DOHH2 (cell line): ENCODE data around the gene SLC1A4.

ENCODE experiments used
- H3F3A ChIP-seq: fragments of 200-600 bp; sonication (generic), shearing (Covaris generic); 2 replicates; pipeline ENCODE4 v1.6.0; 2016; ENCODE audit warnings: antibody characterized with exemption, mild to moderate bottlenecking; ENCODE audit not compliant: control insufficient read depth, insufficient read depth
- H3K27ac ChIP-seq: fragments of 200-600 bp; sonication (generic); 2 replicates; pipeline ENCODE4 v1.5.1; 2014; ENCODE audit warnings: low read depth, mild to moderate bottlenecking, low read length, moderate library complexity
- H3K27me3 ChIP-seq: fragments of 200-600 bp; sonication (generic); 2 replicates; pipeline ENCODE4 v1.6.1; 2014; ENCODE audit warnings: mild to moderate bottlenecking, low read length, mixed read lengths; ENCODE audit not compliant: control insufficient read depth
- H3K36me3 ChIP-seq: fragments of 200-600 bp; sonication (generic); 2 replicates; pipeline ENCODE4 v1.6.1; 2014; ENCODE audit warnings: mild to moderate bottlenecking, low read length, moderate library complexity, mixed read lengths; ENCODE audit not compliant: control insufficient read depth
- H3K4me1 ChIP-seq: fragments of 200-600 bp; sonication (generic); 2 replicates; pipeline ENCODE4 v1.6.1; 2014; ENCODE audit warnings: mild to moderate bottlenecking, low read length, mixed read lengths; ENCODE audit not compliant: control insufficient read depth
- H3K4me2 ChIP-seq: fragments of 200-600 bp; sonication (generic); 2 replicates; pipeline ENCODE4 v1.6.0; 2014; ENCODE audit warnings: mild to moderate bottlenecking, low read length, moderate library complexity
- H3K4me3 ChIP-seq: fragments of 200-600 bp; sonication (generic); 2 replicates; pipeline ENCODE4 v1.5.1; 2014; ENCODE audit warnings: mild to moderate bottlenecking, low read length, mixed read lengths
- H3K79me2 ChIP-seq: fragments of 200-600 bp; sonication (generic); 2 replicates; pipeline ENCODE4 v1.6.1; 2014; ENCODE audit warnings: mild to moderate bottlenecking, low read length, mixed read lengths; ENCODE audit not compliant: control insufficient read depth
- H3K9me2 ChIP-seq: fragments of 200-600 bp; sonication (generic); replicated peaks from 2 replicates; pipeline ENCODE4 v1.6.1; 2014; ENCODE audit warnings: mild to moderate bottlenecking, low read length, mixed read lengths; ENCODE audit not compliant: control insufficient read depth
- H3K9me3 ChIP-seq: fragments of 200-600 bp; sonication (generic); 2 replicates; pipeline ENCODE4 v1.6.1; 2014; ENCODE audit warnings: antibody characterized with exemption, low read length, mixed read lengths; ENCODE audit not compliant: control insufficient read depth, insufficient read depth
- H4K20me1 ChIP-seq: fragments of 200-600 bp; sonication (generic); 2 replicates; pipeline ENCODE4 v1.6.0; 2014; ENCODE audit warnings: low read depth, mild to moderate bottlenecking, antibody characterized with exemption, low read length, moderate library complexity; ENCODE audit not compliant: control insufficient read depth, insufficient read depth
- CTCF ChIP-seq: fragments of 200-600 bp; sonication (generic); IDR thresholded peaks from one replicate; pipeline ENCODE4 v1.5.1; 2014; ENCODE audit warnings: antibody characterized with exemption, mild to moderate bottlenecking, low read depth, low read length; ENCODE audit not compliant: poor library complexity, severe bottlenecking
- EZH2phosphoT487 ChIP-seq: fragments of 200-600 bp; sonication (generic); IDR thresholded peaks from 2 replicates; pipeline ENCODE4 v1.6.1; 2017; ENCODE audit warnings: borderline replicate concordance, mild to moderate bottlenecking, antibody characterized with exemption, low read length, moderate library complexity, mixed read lengths

Gene SLC1A4

GRCh38 chr2:64942693-64943092 is 46.5 kb upstream of the SLC1A4 start:
- Histone ChIP-seq H3K27ac (no peak overlapping the region), H3K36me3 (peaks cover 6% of the 10 kb centered on the region; the same call in 1 of the 2 replicates), H3K27me3 (no peaks in the 10 kb centered on the region), H3F3A (no peaks in the 10 kb centered on the region; the same call in 1 of the 2 replicates), H3K9me3 (no peaks in the 10 kb centered on the region), H3K9me2 (no peaks in the 10 kb centered on the region), H4K20me1 (no peaks in the 10 kb centered on the region), H3K79me2 (no peaks in the 10 kb centered on the region), H3K4me2 (no peak overlapping the region), H3K4me1 (peaks cover 68% of the 10 kb centered on the region), H3K4me3 (no peak overlapping the region)
- no peak for TF ChIP-seq EZH2phosphoT487
- TF ChIP-seq CTCF: no peak

GRCh38 chr2:64943387-64944150 is 45.6 kb upstream of the SLC1A4 start:
- H3K27ac ChIP-seq: no peak overlapping the region
- TF ChIP-seq CTCF (no peak), EZH2phosphoT487 (no peak)
- no peak overlapping the region for H3K4me2 ChIP-seq
- H3K9me2 ChIP-seq: no peaks in the 10 kb centered on the region
- H3K4me3 ChIP-seq: no peak overlapping the region
- no peaks in the 10 kb centered on the region for H3K27me3 ChIP-seq
- H4K20me1 ChIP-seq: no peaks in the 10 kb centered on the region
- H3F3A ChIP-seq: no peaks in the 10 kb centered on the region; the same call in 1 of the 2 replicates
- H3K4me1 ChIP-seq: peaks cover 64% of the 10 kb centered on the region
- H3K36me3 ChIP-seq: peaks cover 6% of the 10 kb centered on the region; the same call in 1 of the 2 replicates
- no peaks in the 10 kb centered on the region for H3K9me3 ChIP-seq
- H3K79me2 ChIP-seq: no peaks in the 10 kb centered on the region

- Histone ChIP-seq H3K9me2 (no peaks in the 10 kb centered on the region), H3K4me1 (peaks cover 54% of the 10 kb centered on the region), H3F3A (no peaks in the 10 kb centered on the region; the same call in 1 of the 2 replicates), H3K27me3 (no peaks in the 10 kb centered on the region), H3K4me2 (no peak overlapping the region), H3K36me3 (peaks cover 6% of the 10 kb centered on the region; the same call in 1 of the 2 replicates), H3K79me2 (no peaks in the 10 kb centered on the region), H3K27ac (no peak overlapping the region), H3K9me3 (no peaks in the 10 kb centered on the region), H3K4me3 (no peak overlapping the region), H4K20me1 (no peaks in the 10 kb centered on the region)
- TF ChIP-seq CTCF (no peak), EZH2phosphoT487 (no peak)
These were observed 44.7 kb upstream of the SLC1A4 start for GRCh38 chr2:64944484-64944883.
